Fibroblast of peridontal ligament (primary cell): ENCODE data around the gene NRN1L.
"Not testable (repeated sequence)": the region's sequence is repeated elsewhere in the genome, so short reads cannot be mapped to it uniquely, and the experiment has no call there.

Source experiments
- DNase-seq: peaks from one replicate; pipeline ENCODE4 v3.0.0-alpha.2; 2010; ENCODE audit errors: extremely low read depth

NRN1L gene

GRCh38 chr16:67882374-67883145 lies 2.1 kb upstream of the NRN1L start:
- DNase-seq, result no peak

DNA sequence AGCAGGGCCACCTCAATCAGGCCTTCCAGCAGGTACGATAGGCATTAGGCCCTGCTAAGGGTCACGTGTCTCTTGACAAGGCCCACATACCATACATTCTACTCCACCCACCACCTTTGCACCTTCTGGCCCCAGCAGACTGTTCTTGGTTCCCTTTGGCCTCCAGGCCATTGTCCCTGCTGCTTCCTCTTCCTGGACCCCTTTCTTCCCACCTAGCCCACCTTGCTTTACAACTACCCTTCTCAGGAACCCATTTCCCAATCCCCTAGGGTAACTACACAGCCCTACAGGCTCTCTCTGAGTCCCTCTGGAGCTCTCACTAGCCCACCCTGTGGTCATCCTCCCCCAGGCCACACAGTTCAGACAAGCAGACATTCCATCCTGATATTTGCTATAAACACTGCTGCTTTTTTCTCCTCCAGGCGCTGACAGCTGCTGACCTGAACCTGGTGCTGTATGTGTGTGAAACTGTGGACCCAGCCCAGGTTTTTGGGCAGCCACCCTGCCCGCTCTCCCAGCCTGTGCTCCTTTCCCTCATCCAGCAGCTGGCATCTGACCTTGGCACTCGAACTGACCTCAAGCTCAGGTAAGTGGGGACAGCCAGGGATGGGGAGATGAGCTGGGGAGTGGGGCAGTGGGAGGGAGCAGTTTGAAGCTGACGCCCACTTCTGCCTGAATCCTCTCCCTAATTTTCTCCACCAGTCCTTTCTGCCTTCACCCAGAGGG lies 1.4 kb upstream of the NRN1L start:
- no peak for DNase-seq

DNA sequence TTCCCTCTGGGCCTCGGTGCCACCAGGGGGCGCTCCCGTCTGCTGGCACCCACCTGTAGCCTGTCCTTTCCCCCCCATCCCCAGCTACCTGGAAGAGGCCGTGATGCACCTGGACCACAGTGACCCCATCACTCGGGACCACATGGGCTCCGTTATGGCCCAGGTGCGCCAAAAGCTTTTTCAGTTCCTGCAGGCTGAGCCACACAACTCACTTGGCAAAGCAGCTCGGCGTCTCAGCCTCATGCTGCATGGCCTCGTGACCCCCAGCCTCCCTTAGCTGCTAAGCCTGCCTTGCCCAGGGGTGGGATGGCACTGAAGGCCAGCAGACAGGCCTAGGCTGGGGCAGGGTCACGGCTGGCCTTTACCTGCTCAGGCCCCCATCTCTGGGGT lies 818 bp upstream of the NRN1L start:
- DNase-seq, result peak; percentile 21

DNA sequence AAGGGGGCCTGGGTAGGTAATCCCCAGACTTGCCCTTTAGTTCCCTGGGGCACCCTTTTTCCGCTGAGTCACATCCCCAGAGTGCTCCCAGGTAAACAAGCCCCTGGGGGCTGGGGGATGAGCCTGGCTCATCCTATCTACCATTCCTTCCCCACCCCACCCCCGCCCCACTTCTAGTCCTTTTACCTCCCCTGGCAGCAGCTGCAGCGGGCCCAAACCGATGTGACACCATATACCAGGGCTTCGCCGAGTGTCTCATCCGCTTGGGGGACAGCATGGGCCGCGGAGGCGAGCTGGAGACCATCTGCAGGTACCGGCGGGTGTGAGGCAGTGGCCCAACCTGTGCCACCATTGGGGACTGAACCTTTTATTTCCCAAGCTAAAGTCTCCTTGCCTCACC lies 860 bp downstream of the NRN1L start:
- no peak for DNase-seq

- DNase-seq, result no peak
Observed at GRCh38 chr16:67885976-67886375, 1.3 kb downstream of the NRN1L start.

DNA sequence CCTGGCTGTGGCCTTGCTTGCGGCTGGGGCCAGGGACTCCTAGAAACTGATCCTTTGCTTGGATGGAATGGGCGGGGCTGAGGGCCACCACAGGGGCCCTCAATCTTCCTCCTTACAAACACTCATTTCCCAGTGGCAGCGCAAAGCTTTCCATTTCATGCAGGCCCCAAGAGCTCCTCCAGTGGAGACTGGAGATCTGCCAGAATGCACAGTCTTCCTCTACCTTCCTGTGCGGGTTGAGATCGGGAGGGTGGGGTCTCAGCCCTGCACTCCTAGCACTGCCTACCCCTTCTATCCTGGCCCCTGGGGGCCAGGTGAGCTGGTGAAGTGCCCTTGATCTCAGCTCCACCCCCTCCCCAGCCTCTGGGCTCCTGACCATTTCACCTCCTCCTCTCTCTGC lies 1.7 kb downstream of the NRN1L start:
- DNase-seq, result no peak

DNA sequence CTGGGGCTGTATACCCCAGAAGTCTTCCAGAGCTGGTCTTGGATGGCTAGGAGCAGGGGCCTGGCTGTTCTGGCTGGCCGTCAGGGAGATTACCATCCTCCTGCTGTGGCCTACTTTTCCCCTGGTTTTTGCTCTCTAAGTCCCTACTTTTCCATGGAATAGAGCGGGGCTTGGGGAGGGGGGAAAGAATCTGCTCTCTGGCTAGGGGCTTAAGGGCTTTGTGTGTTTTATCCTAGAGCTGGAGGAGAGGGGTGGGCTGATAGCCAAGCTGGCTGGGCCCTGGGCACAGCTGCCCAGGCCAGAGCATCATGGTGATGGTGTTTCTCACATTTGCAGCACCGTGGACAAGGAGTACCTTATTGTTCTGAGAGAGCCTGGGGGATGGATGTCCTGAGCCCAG lies 3.6 kb downstream of the NRN1L start:
- DNase-seq, result no peak

DNA sequence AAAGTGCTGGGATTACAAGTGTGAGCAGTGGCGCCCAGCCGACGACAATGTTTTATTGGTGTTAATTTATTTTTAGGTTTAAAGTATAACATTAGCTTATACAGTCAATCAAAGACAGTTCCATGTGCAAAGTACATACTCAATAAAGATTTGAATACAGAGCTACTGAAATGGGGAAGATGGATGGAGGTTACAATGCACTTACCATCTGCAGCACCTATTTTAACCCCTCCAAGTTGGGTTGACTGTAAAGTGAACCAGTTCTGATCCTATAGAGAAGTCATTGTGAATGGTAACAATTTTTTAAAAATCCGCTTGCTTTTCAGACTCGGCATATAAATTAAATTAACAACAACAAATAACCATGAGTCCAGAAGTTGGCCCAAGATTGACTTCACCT lies 7.7 kb downstream of the NRN1L start:
- DNase-seq, result no peak

- peak; percentile 89 for DNase-seq
Observed at GRCh38 chr16:67892899-67893742, 8.4 kb downstream of the NRN1L start, which contains the start of gene PSKH1. Gene PSKH1, plus strand, starts transcription at chr16:67893254. Its CDS starts 15,496 bp downstream, at chr16:67908750.

DNA sequence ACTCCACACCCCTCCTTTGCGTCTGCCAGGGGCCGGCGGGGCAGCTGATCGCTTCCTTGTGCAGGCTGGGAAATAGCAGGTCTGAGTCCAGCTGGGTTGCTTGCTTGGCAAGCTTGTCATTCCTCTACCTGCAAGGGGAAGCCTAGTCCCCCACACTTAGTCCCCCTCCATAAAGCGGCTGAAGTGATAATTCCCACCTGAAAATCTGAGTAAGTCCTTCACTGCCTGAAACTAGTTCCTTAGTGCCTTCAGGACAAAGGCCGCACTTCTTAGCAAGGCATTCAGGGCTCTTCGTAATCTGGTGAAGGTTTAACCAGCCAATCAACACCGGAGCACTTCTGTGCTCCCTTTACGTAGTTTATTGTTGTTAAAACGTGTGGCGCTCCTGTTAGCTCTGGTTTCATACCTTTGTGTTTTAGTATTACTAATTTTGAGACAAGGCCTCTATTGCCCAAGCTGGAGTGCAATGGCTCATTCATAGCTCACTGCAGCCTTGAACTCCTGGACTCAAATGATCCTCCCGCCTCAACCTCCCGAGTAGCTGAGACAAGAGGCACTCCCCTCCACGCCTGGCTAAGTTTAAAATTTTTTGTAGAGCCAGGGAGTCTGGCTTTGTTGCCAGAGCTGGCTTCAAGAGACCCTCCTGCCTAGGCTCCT lies 9.2 kb downstream of the NRN1L start:
- peak; percentile 19 for DNase-seq

DNA sequence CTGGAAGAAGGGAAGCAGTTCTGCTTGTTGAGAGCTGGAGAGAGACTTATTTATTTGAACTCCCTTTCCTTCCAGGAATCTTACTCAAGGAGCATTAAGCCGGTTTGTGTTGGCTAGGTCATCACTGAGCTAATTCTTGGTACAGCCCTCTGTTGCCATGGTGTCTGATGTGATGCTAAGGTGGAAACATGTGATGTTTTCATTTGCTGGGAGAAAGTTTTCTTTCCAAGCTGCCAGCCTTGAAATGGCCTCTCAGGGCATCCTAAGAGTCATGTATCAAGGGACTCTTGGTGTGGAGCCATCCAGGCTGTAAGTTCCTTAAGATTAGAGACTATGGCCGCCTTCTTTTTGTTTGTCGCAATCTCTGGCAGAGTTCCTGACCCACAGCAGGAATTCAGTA lies 12.5 kb downstream of the NRN1L start:
- peak; percentile 69 for DNase-seq

DNA sequence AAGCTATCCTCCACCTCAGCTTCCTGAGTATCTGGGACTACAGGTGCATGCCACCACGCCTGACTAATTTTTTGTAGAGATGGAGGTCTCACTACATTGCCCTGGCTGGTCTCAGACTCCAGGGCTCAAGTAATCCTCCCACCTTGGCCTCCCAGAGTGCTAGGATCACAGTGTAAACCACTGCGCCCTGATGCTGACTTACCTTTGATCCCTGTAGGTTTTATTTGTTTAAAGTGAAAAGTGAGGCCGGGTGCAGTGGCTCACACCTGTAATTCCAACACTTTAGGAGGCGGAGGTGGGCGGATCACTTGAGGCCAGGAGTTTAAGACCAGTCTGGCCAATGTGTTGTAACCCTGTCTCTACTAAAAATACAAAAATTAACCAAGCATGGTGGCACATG lies 17.0 kb downstream of the NRN1L start:
- DNase-seq, result no peak

DNA sequence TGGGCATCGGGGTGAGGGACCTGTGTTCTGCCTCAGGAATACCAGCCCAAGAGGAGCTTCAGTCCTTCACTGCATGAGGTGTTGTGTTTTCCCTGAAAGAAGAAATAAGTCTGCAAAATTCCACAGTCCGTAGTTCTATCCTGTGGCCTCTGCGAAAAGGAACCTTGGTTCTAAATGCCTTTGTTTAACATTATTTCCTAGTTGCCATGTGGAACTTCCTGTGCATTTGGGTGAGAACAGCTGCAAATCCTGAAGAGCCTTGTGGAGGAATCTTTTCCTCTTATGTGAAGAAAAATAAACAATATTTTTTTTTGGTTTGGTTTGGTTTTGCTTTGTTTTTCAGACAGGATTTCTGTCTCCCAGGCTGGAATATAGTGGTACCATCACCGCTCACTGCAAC lies 18.1 kb downstream of the NRN1L start:
- DNase-seq, result no peak

DNA sequence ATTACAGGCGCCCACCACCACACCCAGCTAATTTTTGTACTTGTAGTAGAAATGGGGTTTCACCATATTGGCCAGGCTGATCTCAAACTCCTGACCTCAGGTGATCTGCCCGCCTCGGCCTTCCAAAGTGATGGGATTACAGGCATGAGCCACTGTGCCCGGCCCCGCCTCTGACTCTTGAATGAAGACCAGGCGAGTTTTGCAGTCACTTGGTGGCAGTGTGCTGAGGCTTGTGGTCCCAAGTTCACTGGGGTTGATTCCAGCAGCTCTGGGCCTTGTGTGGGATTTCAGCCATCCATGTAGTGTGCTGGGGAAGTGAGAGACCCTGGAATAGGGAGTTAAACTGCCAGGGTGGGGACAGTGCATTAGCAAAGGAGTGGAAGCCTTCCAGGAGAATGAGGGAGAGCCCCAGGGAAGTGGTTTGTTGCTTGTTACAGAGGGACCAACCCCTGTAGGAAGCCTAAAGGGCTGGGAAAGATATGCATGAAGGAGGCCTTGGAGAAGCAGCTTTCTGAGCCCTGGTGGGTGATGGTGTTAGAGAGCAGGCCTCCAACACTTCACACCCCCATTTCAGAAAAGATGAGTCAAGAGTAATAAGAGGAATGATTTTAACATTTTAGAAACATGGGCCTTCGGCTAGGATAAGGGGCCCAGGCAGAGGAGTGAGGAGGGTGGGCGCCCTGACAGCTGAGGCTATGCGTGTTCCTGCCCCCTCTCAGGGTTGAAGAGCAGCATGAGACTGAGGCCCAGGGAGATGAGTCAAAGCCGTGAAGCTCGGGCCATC lies 22.9 kb downstream of the NRN1L start:
- no peak for DNase-seq

DNA sequence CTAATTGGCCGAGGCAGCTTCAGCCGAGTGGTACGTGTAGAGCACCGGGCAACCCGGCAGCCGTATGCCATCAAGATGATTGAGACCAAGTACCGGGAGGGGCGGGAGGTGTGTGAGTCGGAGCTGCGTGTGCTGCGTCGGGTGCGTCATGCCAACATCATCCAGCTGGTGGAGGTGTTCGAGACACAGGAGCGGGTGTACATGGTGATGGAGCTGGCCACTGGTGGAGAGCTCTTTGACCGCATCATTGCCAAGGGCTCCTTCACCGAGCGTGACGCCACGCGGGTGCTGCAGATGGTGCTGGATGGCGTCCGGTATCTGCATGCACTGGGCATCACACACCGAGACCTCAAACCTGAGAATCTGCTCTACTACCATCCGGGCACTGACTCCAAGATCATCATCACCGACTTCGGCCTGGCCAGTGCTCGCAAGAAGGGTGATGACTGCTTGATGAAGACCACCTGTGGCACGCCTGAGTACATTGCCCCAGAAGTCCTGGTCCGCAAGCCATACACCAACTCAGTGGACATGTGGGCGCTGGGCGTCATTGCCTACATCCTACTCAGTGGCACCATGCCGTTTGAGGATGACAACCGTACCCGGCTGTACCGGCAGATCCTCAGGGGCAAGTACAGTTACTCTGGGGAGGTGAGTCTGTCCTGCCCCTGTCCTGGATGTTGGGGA lies 24.5 kb downstream of the NRN1L start:
- DNase-seq, result no peak

- peak; percentile 85 for DNase-seq
Observed at GRCh38 chr16:67910158-67910557, 25.5 kb downstream of the NRN1L start.

DNA sequence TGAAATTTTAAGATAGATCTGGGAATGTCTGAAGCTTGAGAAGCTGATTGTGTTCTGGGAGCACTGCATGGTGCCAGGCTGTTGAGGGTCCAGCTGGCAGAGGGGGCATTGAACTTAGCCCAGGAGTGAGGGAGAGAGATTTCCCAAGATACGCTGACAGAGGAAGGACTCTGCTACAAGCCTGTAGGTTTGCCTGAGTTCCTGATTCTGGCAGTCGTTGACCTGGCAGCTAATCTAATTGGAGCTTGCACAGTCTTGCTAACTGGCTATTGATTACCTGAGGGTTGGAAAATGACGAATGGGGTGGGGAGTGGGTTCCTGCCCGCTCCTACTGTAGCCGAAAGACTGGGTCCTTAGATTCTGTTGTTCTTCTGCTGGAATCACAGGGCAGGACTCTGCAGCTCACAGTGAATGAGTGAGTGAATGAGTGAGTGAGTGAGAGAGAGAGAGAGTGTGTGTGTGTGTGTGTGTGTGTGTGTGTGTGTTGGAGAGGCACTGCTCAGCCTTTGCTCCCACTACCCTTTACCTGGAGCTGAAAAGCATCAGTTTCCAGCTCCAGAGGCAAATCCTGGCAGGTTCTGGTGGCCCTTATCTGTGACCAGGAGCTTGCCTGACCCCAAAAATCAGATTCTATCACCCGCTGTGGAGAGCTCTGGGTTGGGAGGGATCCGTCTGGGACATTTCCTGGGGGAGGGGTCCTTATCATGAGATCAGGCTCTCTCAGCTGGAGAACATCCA lies 30.2 kb downstream of the NRN1L start:
- no peak for DNase-seq

DNA sequence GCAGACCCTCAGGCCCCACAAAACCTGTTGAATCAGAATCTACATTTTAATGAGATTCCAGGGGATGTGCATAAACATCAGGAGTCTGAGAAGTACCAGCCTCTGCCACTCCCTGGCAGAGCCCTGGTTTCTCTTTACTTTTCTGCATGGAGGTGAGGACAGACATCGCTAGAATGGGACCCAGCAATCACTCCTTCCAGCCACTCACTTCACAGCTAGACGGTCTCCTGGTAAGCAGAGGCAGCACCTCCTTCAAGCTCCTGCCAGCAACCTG lies 30.7 kb downstream of the NRN1L start:
- DNase-seq, result not testable (repeated sequence)

GRCh38 chr16:67915831-67916723 lies 31.4 kb downstream of the NRN1L start:
- no peak for DNase-seq
